NCI-H1105 (cell line): ENCODE data around the gene CHST11.

Experiments
- DNase-seq: peaks from one replicate; lab custom pipeline; 2025; lab: John Stamatoyannopoulos, UW

CHST11 gene

DNA sequence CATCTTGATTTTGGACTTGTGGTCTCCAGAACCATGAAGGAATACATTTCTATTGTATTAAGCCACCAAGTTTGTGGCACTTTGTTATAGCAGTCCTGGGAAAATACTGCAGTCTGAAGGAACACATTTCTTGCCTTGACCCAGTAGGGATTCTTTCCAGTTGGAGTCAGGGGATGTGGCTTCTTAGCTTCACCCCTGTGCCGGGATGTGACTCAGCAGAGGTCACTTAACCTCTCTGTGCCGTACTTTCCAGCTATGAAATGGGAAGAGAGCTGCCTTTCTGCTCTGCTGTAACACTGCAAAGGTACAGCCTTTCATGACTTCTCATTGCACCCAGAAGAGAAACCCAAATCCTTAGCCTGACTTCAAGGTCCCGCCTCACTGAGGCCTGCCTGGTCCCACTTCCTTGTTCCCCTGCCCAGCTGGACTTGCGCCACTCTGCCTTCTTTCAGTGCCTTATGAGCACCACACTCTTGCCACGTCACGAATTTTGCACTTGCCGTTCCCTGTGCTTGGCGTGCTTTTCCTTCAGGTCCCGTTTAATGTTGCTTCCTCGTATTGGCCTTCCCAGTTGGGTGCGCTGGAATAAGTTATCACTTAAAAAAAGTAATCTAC lies 24.2 kb downstream of the CHST11 start:
- DNase-seq = no peak

GRCh38 chr12:104482113-104482512 lies 25.4 kb downstream of the CHST11 start:
- no peak for DNase-seq

DNA sequence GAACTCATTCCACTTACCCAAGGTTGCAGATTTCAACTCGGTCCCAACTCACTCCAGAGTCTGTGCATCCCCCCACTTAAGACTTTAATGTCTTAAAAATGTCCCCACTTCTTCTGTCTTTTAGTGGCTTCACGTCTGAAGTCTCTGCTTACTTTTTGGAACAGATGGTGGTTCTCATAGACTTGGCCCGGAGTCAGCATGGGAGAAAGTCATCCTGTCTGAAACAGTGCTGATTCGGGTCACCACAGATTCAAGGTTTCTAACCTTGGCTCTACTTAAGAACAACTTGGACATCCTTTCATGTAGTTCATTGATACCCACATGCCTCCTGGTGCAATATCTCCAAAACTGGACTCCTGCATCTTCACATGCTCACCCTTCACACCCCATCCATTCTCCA lies 26.0 kb downstream of the CHST11 start:
- no peak for DNase-seq

DNA sequence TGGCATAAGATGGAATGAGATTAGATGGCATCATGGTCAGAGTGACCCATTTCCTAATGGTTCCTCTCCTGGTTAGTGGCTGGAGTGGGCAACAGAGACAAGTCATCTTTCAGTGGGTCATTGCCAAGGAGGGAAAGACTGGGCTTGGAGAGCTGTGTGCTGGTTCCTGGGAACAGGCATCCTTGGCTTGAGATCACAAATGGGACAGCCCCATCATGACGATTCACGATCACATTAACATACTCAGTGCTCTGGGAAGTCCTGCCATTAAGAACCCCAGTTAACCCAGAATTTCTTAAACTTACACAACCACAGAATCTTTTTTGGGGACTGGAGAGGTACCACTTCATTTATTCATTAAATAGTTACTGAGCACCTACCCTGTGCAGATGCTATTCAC lies 27.3 kb downstream of the CHST11 start:
- DNase-seq = no peak

DNA sequence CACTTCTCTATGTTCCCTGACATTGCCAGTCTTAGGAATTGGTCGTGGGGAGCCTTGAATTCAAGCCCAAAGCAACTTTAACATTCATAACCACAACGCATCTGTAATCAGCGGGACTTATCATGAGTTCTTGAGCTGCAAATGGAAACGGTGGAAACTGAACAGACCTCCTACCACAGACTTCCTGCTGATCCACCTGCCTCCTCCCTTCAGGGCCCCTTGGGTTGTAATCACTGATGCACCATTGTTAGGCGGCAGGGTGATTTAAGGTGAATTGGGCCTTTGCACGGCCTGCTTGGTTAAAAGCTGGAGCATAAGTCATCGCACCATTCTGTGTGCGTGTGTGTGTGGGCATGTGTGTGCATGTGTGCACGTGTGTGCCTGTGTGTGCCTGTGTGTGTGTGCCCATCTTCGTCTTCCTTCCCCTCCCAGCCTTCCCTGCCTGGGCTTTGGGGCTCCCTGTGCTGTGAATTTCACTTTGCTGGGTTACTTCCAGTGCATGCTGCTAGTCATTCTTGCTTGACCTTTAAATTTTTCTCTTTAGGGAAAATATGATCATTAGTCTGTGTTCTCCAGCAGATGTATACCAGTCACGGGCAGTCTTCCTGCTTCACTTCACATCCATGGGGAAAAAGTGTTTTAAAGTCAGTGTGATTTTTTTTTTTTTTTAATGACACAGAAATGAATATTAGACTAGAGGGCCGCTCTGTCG lies 29.1 kb downstream of the CHST11 start:
- DNase-seq = no peak

DNA sequence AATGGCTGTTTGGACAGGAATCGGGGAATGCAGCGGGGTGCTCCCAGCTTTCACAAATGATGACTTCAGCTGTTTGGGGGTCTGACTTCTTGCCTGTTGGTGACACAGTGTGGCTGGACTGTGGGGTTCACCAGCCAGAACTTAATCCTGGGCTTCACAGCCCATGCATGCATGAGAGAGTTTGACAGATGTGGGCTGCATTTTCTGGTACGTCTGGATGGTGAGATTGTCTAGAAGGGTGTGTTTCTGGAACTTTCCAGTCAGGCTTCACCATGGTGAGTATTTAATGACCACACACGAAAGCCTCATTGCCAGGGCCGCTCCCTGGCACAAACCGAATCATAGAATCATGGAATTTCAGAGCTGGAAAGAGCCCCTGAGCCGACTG lies 29.6 kb downstream of the CHST11 start:
- DNase-seq = no peak

- no peak for DNase-seq
These were observed 30.4 kb downstream of the CHST11 start for GRCh38 chr12:104486943-104487819.

GRCh38 chr12:104488374-104488773 lies 31.6 kb downstream of the CHST11 start:
- no peak for DNase-seq

DNA sequence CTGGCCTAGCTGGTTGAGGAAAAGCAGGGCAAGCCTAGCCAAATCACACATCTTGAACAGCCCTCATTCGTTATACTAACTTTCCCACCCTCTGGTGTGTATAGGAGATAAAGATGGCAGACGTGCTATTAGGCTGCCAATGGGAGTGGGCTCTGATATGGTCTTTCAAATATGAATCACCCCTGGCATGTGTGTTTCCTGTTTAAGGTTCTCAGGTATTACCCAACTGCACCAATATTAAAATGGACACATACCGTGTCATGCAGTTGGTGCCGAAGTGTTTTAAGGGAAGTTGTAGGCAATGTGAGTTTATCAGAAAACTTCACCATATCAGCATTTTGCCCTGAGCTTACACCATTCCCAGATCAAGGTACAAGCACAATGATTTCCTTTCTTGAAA lies 33.4 kb downstream of the CHST11 start:
- DNase-seq = no peak

DNA sequence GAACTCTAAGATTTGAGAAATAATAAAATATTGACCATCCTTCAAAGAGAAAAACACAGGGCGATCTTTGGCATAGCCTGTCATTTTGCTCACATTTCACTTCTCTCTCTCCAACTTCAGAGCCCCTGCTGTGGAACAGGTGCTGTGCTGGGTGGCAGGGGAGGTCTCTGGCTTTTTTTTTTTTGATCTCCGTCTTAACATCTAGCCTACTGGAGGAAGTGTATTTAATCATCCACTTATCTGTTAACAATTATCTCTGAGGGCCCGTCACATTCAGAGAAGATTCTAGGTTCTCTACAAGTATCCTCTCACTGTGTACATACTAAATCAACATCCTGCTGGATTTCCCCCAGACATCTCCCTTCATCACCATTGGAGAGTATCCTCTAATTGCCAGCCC lies 34.1 kb downstream of the CHST11 start:
- peak; percentile 58 for DNase-seq

DNA sequence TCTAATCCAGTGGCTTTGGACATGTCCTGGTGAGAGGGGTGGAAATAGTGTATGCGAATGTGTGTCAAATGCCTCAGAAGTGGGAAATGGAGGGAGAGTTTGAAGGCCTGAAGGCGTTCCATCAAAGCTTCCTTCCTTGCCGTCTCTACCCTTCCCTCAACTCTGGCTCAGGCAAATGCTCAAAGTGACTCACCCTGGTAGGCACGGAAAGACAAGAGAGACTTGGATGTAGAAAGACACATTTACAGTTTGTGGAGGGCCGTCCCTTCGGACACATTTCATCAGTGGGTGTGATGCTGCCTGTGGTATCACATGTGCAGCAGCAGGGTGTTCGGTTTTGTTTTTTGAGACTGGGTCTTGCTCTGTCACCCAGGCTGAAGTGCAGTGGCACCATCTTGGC lies 36.7 kb downstream of the CHST11 start:
- no peak for DNase-seq

- no peak for DNase-seq
These were observed 37.5 kb downstream of the CHST11 start for GRCh38 chr12:104494137-104494792.

- DNase-seq = no peak
These were observed 38.0 kb downstream of the CHST11 start for GRCh38 chr12:104494793-104495158.

GRCh38 chr12:104495786-104496185 lies 39.0 kb downstream of the CHST11 start:
- DNase-seq = no peak

GRCh38 chr12:104496336-104496735 lies 39.6 kb downstream of the CHST11 start:
- no peak for DNase-seq

DNA sequence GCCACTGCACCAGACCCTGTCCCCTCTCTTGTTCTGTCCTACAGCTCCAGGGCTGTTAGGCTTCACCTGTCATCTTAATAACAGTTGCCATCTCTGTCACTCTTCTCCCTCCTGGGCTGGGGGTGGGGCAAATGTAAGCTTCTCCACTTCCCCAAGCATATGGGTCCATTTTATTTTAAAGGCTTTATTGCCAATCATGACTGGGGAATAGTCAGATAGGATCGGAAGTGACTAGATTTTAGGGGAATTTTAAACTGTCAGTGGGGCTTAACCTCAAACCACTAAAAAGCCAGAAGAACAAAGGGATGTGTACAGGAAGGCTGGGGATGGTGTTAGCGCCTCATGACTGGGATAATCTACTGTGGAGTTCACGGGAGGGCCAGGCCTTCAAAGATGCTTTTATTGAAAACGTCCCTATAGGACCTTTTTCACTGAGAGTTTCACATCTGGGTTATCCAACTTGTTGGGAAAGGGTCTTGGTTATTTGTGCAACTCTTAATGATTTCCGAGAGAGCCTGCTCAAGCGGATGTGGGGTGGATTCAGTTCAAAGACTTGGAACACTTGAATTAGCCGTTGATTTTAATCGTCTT lies 41.6 kb downstream of the CHST11 start:
- DNase-seq = no peak

DNA sequence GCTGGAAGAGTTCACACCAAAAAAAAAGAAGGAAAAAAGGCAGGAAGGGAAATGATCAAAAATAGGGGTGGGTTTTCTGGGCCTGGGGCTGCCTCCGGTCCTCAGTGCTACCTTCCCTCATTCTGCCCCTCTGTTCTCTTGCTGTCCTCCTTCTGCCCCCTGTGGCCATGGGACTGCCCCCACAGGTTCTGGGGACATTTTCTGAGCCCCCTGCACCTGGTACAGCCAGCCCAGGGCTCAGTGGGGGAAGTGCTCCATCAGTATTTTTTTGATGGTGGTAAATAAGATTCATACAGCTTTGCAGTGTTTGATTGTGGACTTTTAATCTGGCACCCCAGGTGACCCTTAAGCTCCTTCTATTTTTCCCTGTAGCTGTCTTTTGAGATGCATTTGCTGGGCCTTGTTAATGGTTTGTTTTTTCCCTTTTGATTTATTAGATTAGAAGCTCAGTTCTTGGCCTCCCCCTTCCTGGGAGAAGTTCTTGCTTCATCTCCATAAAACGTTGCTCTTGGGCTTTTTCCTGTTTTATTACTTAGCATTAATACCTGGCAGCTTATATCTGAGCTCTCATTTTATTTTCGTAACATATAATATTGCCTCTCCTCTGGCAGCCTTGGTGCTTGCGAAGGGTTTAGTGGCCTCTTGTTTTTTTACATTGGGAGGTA lies 43.1 kb downstream of the CHST11 start:
- no peak for DNase-seq

- DNase-seq = no peak
These were observed 44.4 kb downstream of the CHST11 start for GRCh38 chr12:104501115-104501514.

DNA sequence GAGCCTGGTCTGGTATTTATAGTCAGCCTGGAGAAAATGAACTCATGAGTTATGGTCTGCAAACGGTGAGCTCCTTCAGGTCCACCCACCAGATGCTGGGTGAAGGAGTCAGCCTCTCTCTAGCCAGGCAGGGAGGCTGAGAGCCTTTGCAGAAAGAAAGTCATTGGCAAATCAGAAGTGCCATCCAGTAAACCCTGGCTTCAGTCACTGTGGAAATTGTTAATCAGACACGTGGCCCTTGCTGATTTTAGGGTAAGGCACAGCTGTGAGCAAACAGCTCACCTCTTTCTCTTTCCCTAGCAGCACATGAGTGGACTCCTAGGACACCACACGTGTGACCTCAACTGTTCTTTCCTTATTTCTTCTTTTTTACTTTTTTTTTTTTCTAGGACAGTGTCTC lies 44.9 kb downstream of the CHST11 start:
- DNase-seq = no peak

- no peak for DNase-seq
These were observed 45.5 kb downstream of the CHST11 start for GRCh38 chr12:104502217-104502616.

- no peak for DNase-seq
These were observed 45.9 kb downstream of the CHST11 start for GRCh38 chr12:104502638-104503037.

GRCh38 chr12:104503191-104503590 lies 46.4 kb downstream of the CHST11 start:
- no peak for DNase-seq
